HepG2 (cell line): ENCODE measurements around the gene CAMK2N2. TPM values are rescaled to one million over a fixed set of nuclear protein-coding genes. Genes with fewer than 3 reads are reported as not detected.
A peak's percentile ranks its signal among the peaks of the same experiment; 100 is the strongest.

Experiments used
- ATAC-seq: fragments of 200-7000 bp; cut with Tn5 transposase; 3 replicates; pipeline ENCODE4 v1.9.1; 2020; ENCODE audit warnings: mild to moderate bottlenecking, moderate library complexity
- BruUV-seq: library from RNA; stranded (reverse); fragments of 400-500 nt; replicated peaks from 2 replicates; lab custom pipeline; 2021; lab: Mats Ljungman, UMichigan
- CTCF ChIA-PET: fragments of 300-600 bp; formaldehyde crosslinking; extraction: SDS; loops from one replicate; lab custom pipeline; 2021; ENCODE audit warnings: low total read pairs, inconsistent platforms, low intra/inter-chr PET ratio; lab: Yijun Ruan, JAX
- POLR2A ChIA-PET: fragments of 350-600 bp; sonication (Branson Sonifier 250); formaldehyde crosslinking; loops from one replicate; lab custom pipeline; 2020; ENCODE audit warnings: antibody characterized with exemption, inconsistent platforms; lab: Yijun Ruan, JAX
- DNase-seq: peaks from one replicate; pipeline ENCODE4 v3.0.0-alpha.2; 2015; ENCODE audit warnings: low spot score
- FAIRE-seq: peaks from 3 replicates; lab custom pipeline; 2011; peaks lifted over from hg19 to GRCh38; lab: Jason Lieb, UNC
- H2AFZ ChIP-seq: one replicate; pipeline ENCODE4 v1.6.1; 2011; ENCODE audit warnings: low read length, inconsistent platforms
- H3K27ac ChIP-seq: fragments of 300-600 bp; 3 replicates; pipeline ENCODE4 v1.8.0; 2011; ENCODE audit warnings: mixed run types, mild to moderate bottlenecking, mixed read lengths, low read length, inconsistent platforms; ENCODE audit not compliant: insufficient read depth; ENCODE audit errors: extremely low read length
- H3K27me3 ChIP-seq, 2 experiments: fragments of 200-600 bp in 1 of 2; 2 replicates in 1 of 2; 3 replicates in 1 of 2; pipeline versions ENCODE4 v1.6.0 to v1.8.0; 2011; ENCODE audit warnings: low read length in 2 of 2, mild to moderate bottlenecking in 2 of 2, moderate library complexity in 2 of 2, inconsistent platforms in 1 of 2; ENCODE audit not compliant: insufficient read depth in 2 of 2, control insufficient read depth in 1 of 2
- H3K36me3 ChIP-seq, 2 experiments: fragments of 200-600 bp in 1 of 2; replicated peaks in 1 of 2; 2 replicates in 1 of 2; 3 replicates in 1 of 2; pipeline versions ENCODE4 v1.5.1 to v1.8.0; 2011; ENCODE audit warnings: low read length in 2 of 2, inconsistent platforms in 1 of 2; ENCODE audit not compliant: insufficient read depth in 2 of 2, control insufficient read depth in 1 of 2
- H3K4me1 ChIP-seq: 2 replicates; pipeline ENCODE4 v1.5.1; 2012; ENCODE audit warnings: low read length, inconsistent platforms; ENCODE audit not compliant: insufficient read depth
- H3K4me2 ChIP-seq: 2 replicates; pipeline ENCODE4 v1.6.0; 2011; ENCODE audit warnings: low read depth, low read length, inconsistent platforms
- H3K4me3 ChIP-seq, 3 experiments: fragments of 200-600 bp in 1 of 3; sonication (generic), shearing (Covaris generic) in 1 of 3; replicated peaks in 1 of 3; 2 replicates each; pipeline ENCODE4 v1.5.1; 2011 to 2016; ENCODE audit warnings: low read length in 3 of 3, inconsistent platforms in 2 of 3, low read depth in 2 of 3, mild to moderate bottlenecking in 2 of 3, control low read depth in 1 of 3, mixed read lengths in 1 of 3; ENCODE audit not compliant: insufficient read depth in 1 of 3
- H3K79me2 ChIP-seq: one replicate; pipeline ENCODE4 v1.6.1; 2011; ENCODE audit warnings: low read length, inconsistent platforms; ENCODE audit not compliant: insufficient read depth
- H3K9ac ChIP-seq: 2 replicates; pipeline ENCODE4 v1.6.0; 2011; ENCODE audit warnings: mild to moderate bottlenecking, low read depth, low read length, inconsistent platforms; ENCODE audit not compliant: insufficient read depth
- H3K9me3 ChIP-seq: 2 replicates; pipeline ENCODE4 v1.5.1; 2012; ENCODE audit warnings: mild to moderate bottlenecking, low read length
- H4K20me1 ChIP-seq: 2 replicates; pipeline ENCODE4 v1.6.0; 2011; ENCODE audit warnings: inconsistent platforms, mild to moderate bottlenecking, low read length, moderate library complexity; ENCODE audit not compliant: insufficient read depth
- DNMT1 ChIP-seq: sonication (generic); formaldehyde crosslinking; IDR thresholded peaks from 2 replicates; pipeline ENCODE4 v1.5.1; 2020; ENCODE audit warnings: mild to moderate bottlenecking, missing genetic modification reagents
- ESRRA ChIP-seq: sonication (generic); formaldehyde crosslinking; IDR thresholded peaks from 2 replicates; pipeline ENCODE4 v1.5.1; 2020; ENCODE audit warnings: mild to moderate bottlenecking, low read depth, missing genetic modification reagents
- HNF4A ChIP-seq: sonication (generic); formaldehyde crosslinking; IDR thresholded peaks from 2 replicates; pipeline ENCODE4 v1.4.0; 2020; ENCODE audit warnings: missing genetic modification reagents
- HNRNPL ChIP-seq: fragments of 200-400 bp; formaldehyde crosslinking; IDR thresholded peaks from 2 replicates; pipeline ENCODE4 v1.6.1; 2017; ENCODE audit warnings: mild to moderate bottlenecking, low read depth, low read length
- MYC ChIP-seq: sonication (generic); formaldehyde crosslinking; IDR thresholded peaks from 2 replicates; pipeline ENCODE4 v1.9.0; 2021; ENCODE audit warnings: missing genetic modification reagents, borderline replicate concordance
- PHF8 ChIP-seq: sonication (generic); formaldehyde crosslinking; IDR thresholded peaks from 2 replicates; pipeline ENCODE4 v1.5.0; 2020; ENCODE audit warnings: missing genetic modification reagents
- RBM39 ChIP-seq: fragments of 200-400 bp; formaldehyde crosslinking; IDR thresholded peaks from one replicate; pipeline ENCODE4 v1.6.1; 2018; ENCODE audit warnings: antibody characterized with exemption, mild to moderate bottlenecking, low read depth, low read length; ENCODE audit not compliant: poor library complexity, severe bottlenecking
- ZMYM2 ChIP-seq: sonication (generic); formaldehyde crosslinking; IDR thresholded peaks from 2 replicates; pipeline ENCODE4 v1.8.0; 2022; ENCODE audit warnings: mild to moderate bottlenecking, missing genetic modification reagents
- ZNF33B ChIP-seq: sonication (generic); formaldehyde crosslinking; IDR thresholded peaks from 2 replicates; pipeline ENCODE4 v1.5.1; 2020; ENCODE audit warnings: mild to moderate bottlenecking, missing genetic modification reagents
- ZNF605 ChIP-seq: sonication (generic); formaldehyde crosslinking; IDR thresholded peaks from 2 replicates; pipeline ENCODE4 v1.8.0; 2022; ENCODE audit warnings: mild to moderate bottlenecking, missing genetic modification reagents
- WGBS: methylation state at CpG from one replicate; pipeline ENCODE4 v1.1.6; 2017; ENCODE audit warnings: low lambda C conversion rate; 5-methylcytosine and 5-hydroxymethylcytosine counted together
- in situ Hi-C: cut with HindIII; loops from 2 replicates; pipeline ENCODE4 v1.10.0; 2017; ENCODE audit warnings: low pct_unique_long_range_greater_than_20kb; ENCODE audit not compliant: extremely low pct_ligation_motif_present
- intact Hi-C: fragments of 100-400 bp; cut with micrococcal nuclease; formaldehyde crosslinking; loops from one replicate; pipeline ENCODE4 v1.10.0; 2022; ENCODE audit not compliant: unreplicated experiment
- polyA plus RNA-seq, 8 experiments: library from polyadenylated mRNA; depleted of rRNA in 3 of 8; stranded (reverse) in 7 of 8; unstranded in 1 of 8; fragments of >200 nt; fragmentation: Illumina TruSeq in 4 of 8; extraction: Trizol in 4 of 8; gene quantifications; 2 replicates each; pipeline versions ENCODE4 v1.2.1 to v1.2.3, GENCODE V29; 2011 to 2016; ENCODE audit warnings: low read depth in 4 of 8, missing spikeins in 1 of 8, mixed read lengths in 1 of 8; ENCODE audit not compliant: insufficient read depth in 1 of 8
- total RNA-seq, 5 experiments: library from RNA; depleted of rRNA; stranded (reverse); fragments of >200 nt; fragmentation: Illumina TruSeq; extraction: Trizol; gene quantifications; 2 replicates each; pipeline ENCODE4 v1.2.3, GENCODE V29; 2016; ENCODE audit warnings: low read depth in 1 of 5
- TF ChIP-seq, protein P1 (sequence below): sonication (generic); formaldehyde crosslinking; IDR thresholded peaks from 2 replicates; pipeline ENCODE4 v1.5.1; 2020; ENCODE audit warnings: mild to moderate bottlenecking, missing genetic modification reagents, moderate library complexity
- TF ChIP-seq, protein P2 (sequence below): sonication (generic); formaldehyde crosslinking; conservative IDR thresholded peaks from 2 replicates; pipeline ENCODE4 v1.4.0; 2020; ENCODE audit warnings: missing genetic modification reagents
- TF ChIP-seq, protein P3 (sequence below): sonication (generic); formaldehyde crosslinking; IDR thresholded peaks from 2 replicates; pipeline ENCODE4 v1.4.0; 2020; ENCODE audit warnings: missing genetic modification reagents
- TF ChIP-seq, protein P4 (sequence below): sonication (generic); formaldehyde crosslinking; IDR thresholded peaks from 2 replicates; pipeline ENCODE4 v1.9.0; 2021; ENCODE audit warnings: missing genetic modification reagents, mild to moderate bottlenecking, borderline replicate concordance

The CAMK2N2 gene
- total and polyA plus RNA-seq, 2 of the 13 experiments (the other 11 are each of a cell fraction or from before 2014, with no cell fraction given): 0.12 to 0.27 TPM

DNA sequence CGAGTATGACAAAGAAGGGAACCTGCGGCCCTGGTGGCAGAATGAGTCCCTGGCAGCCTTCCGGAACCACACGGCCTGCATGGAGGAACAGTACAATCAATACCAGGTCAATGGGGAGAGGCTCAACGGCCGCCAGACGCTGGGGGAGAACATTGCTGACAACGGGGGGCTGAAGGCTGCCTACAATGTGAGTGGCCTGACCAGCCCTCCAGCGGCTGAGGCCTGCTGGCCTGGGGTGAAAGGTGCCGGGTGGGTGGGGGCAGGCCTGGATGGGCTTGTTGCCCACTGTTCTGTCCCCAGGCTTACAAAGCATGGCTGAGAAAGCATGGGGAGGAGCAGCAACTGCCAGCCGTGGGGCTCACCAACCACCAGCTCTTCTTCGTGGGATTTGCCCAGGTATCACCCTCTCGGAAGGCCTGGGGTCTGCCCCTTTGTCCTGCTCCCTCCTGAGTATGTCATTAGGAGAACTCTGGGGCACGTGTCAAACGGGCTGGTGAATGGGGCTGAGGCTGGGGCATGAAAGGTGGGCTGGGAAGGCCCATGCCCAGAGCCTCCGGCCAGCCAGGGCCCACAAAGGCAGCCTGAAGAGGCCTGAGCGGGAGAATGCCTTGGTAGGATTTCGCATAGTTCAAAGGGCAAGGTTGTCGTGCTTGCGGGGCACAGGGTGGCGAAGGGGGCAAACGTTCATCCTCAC is 29.8 kb upstream of the CAMK2N2 start:
- no TSS peak for BruUV-seq
- H3K36me3 ChIP-seq: no peaks in the 10 kb centered on the region
- no peak overlapping the region; the same call in 1 of the 2 replicates for H3K9ac ChIP-seq
- DNase-seq (no peak), ATAC-seq (peak; percentile 39), FAIRE-seq (no peak)
- no peak overlapping the region for H2AFZ ChIP-seq
- intact Hi-C loops: loop anchor here (5.0 kb wide), 1 partner anchor 251 kb away; no protein-coding TSS in a partner anchor
- peak overlapping the region; percentile 33 to 59 (median 45); a peak in 4 of 6 replicates for H3K4me3 ChIP-seq
- peak overlapping the region; percentile 67 for H3K4me2 ChIP-seq
- H4K20me1 ChIP-seq: no peaks in the 10 kb centered on the region
- H3K9me3 ChIP-seq: no peaks in the 10 kb centered on the region
- 17% methylated on average over 7 of the region's 22 CpGs for WGBS
- ChIA-PET POLR2A (interaction anchor here (0.7 to 1.1 kb wide), 4 partner anchors 24 to 106 kb away, joined by 3 to 4 read pairs (median 3); partner anchors contain the start of gene ABCF3), CTCF (no interaction called here)
- in situ Hi-C loops: no loop called here
- peaks cover 3 to 12% of the 10 kb centered on the region in 2 experiments; a peak in 3 of 5 replicates for H3K27me3 ChIP-seq
- H3K79me2 ChIP-seq: no peaks in the 10 kb centered on the region
- H3K27ac ChIP-seq: no peak overlapping the region
- peaks cover 52% of the 10 kb centered on the region for H3K4me1 ChIP-seq
- TF ChIP-seq ESRRA: no peak
- peak; percentile 56 for TF ChIP-seq HNF4A (CRISPR knock-in tag)
- TF ChIP-seq, protein P1, sequence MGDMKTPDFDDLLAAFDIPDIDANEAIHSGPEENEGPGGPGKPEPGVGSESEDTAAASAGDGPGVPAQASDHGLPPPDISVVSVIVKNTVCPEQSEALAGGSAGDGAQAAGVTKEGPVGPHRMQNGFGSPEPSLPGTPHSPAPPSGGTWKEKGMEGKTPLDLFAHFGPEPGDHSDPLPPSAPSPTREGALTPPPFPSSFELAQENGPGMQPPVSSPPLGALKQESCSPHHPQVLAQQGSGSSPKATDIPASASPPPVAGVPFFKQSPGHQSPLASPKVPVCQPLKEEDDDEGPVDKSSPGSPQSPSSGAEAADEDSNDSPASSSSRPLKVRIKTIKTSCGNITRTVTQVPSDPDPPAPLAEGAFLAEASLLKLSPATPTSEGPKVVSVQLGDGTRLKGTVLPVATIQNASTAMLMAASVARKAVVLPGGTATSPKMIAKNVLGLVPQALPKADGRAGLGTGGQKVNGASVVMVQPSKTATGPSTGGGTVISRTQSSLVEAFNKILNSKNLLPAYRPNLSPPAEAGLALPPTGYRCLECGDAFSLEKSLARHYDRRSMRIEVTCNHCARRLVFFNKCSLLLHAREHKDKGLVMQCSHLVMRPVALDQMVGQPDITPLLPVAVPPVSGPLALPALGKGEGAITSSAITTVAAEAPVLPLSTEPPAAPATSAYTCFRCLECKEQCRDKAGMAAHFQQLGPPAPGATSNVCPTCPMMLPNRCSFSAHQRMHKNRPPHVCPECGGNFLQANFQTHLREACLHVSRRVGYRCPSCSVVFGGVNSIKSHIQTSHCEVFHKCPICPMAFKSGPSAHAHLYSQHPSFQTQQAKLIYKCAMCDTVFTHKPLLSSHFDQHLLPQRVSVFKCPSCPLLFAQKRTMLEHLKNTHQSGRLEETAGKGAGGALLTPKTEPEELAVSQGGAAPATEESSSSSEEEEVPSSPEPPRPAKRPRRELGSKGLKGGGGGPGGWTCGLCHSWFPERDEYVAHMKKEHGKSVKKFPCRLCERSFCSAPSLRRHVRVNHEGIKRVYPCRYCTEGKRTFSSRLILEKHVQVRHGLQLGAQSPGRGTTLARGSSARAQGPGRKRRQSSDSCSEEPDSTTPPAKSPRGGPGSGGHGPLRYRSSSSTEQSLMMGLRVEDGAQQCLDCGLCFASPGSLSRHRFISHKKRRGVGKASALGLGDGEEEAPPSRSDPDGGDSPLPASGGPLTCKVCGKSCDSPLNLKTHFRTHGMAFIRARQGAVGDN (CRISPR knock-in tag): peak; percentile 71
- no peak for TF ChIP-seq DNMT1 (CRISPR knock-in tag)
- no peak for TF ChIP-seq ZNF33B (CRISPR knock-in tag)
- TF ChIP-seq RBM39: peak; percentile 12
- TF ChIP-seq, protein P2, sequence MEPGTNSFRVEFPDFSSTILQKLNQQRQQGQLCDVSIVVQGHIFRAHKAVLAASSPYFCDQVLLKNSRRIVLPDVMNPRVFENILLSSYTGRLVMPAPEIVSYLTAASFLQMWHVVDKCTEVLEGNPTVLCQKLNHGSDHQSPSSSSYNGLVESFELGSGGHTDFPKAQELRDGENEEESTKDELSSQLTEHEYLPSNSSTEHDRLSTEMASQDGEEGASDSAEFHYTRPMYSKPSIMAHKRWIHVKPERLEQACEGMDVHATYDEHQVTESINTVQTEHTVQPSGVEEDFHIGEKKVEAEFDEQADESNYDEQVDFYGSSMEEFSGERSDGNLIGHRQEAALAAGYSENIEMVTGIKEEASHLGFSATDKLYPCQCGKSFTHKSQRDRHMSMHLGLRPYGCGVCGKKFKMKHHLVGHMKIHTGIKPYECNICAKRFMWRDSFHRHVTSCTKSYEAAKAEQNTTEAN (CRISPR knock-in tag): no peak
- TF ChIP-seq ZNF605: peak; percentile 39; the same call in 1 of the 2 replicates
- TF ChIP-seq, protein P3, sequence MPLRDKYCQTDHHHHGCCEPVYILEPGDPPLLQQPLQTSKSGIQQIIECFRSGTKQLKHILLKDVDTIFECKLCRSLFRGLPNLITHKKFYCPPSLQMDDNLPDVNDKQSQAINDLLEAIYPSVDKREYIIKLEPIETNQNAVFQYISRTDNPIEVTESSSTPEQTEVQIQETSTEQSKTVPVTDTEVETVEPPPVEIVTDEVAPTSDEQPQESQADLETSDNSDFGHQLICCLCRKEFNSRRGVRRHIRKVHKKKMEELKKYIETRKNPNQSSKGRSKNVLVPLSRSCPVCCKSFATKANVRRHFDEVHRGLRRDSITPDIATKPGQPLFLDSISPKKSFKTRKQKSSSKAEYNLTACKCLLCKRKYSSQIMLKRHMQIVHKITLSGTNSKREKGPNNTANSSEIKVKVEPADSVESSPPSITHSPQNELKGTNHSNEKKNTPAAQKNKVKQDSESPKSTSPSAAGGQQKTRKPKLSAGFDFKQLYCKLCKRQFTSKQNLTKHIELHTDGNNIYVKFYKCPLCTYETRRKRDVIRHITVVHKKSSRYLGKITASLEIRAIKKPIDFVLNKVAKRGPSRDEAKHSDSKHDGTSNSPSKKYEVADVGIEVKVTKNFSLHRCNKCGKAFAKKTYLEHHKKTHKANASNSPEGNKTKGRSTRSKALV (CRISPR knock-in tag): no peak
- TF ChIP-seq, protein P4, sequence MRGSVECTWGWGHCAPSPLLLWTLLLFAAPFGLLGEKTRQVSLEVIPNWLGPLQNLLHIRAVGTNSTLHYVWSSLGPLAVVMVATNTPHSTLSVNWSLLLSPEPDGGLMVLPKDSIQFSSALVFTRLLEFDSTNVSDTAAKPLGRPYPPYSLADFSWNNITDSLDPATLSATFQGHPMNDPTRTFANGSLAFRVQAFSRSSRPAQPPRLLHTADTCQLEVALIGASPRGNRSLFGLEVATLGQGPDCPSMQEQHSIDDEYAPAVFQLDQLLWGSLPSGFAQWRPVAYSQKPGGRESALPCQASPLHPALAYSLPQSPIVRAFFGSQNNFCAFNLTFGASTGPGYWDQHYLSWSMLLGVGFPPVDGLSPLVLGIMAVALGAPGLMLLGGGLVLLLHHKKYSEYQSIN (CRISPR knock-in tag): no peak
- peak; percentile 50; the same call in 1 of the 2 replicates for TF ChIP-seq ZMYM2 (CRISPR knock-in tag)
- TF ChIP-seq MYC (CRISPR knock-in tag): 0 out of 2 replicates have a peak, but pooled peaks have one; percentile 18
- peak; percentile 19; the same call in 1 of the 2 replicates for TF ChIP-seq PHF8 (CRISPR knock-in tag)
- peak; percentile 87 for TF ChIP-seq HNRNPL
